PFSK-1 (cell line): ENCODE results near the gene BAHD1.

Source experiments
- FOXP2 ChIP-seq: optimal IDR thresholded peaks from 2 replicates; pipeline ENCODE3; 2011; ENCODE audit warnings: borderline replicate concordance, control low read depth, inconsistent platforms; ENCODE audit not compliant: insufficient read depth; ENCODE audit errors: extremely low read length, extremely low read depth
- POLR2AphosphoS5 ChIP-seq: IDR thresholded peaks from 2 replicates; pipeline ENCODE4 v1.6.1; 2012; ENCODE audit warnings: low read depth, mild to moderate bottlenecking, control low read depth, low read length, moderate library complexity
- REST ChIP-seq, 2 experiments: IDR thresholded peaks; 2 replicates each; pipeline versions ENCODE4 v1.6.1 to v1.8.0; 2011 to 2012; ENCODE audit warnings: low read depth in 2 of 2, low read length in 2 of 2, control low read depth in 1 of 2, inconsistent platforms in 1 of 2, mild to moderate bottlenecking in 1 of 2, moderate library complexity in 1 of 2; ENCODE audit not compliant: insufficient read depth in 1 of 2
- SIN3A ChIP-seq: IDR thresholded peaks from 2 replicates; pipeline ENCODE4 v1.6.1; 2012; ENCODE audit warnings: mild to moderate bottlenecking, low read length, moderate library complexity, borderline replicate concordance; ENCODE audit not compliant: insufficient read depth
- TAF1 ChIP-seq: IDR thresholded peaks from 2 replicates; pipeline ENCODE4 v1.6.1; 2012; ENCODE audit warnings: low read length, control low read depth, borderline replicate concordance; ENCODE audit not compliant: insufficient read depth

DNA sequence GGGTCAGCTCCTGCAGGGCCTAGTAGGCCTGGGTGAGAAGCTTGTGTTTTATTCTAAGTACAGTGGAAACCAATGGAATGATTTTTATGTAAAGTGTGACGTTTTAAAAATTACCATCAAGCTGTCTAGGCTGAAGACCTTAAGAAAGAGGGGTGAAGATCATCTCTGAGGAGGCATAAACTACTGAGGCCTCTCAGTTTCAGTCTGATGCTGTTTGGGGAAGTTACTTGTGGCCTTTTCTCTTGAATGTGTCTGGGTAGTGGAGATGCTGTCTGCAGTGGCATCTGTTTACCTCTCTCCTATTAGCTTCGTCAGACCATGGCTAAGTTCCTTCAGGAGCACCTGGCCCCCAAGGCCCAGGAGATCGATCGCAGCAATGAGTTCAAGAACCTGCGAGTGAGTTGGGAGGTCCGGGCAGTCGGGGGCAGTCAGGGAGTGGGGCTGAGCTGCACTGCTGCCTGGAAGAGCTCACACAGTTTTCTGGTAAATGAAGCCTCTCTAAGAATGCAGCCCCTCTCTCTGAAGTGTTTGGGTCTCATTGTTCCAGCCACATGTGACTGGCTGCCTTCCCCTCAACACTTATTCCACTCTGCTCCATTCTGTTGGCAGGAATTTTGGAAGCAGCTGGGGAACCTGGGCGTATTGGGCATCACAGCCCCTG lies 33.3 kb upstream of the BAHD1 start:
- no peak for TF ChIP-seq POLR2AphosphoS5
- TF ChIP-seq TAF1, result no peak
- no peak for TF ChIP-seq SIN3A
- no peak for TF ChIP-seq REST (IDR thresholded peaks at IDR 0.05; ENCODE audit: insufficient read depth in 1 of 2, low read depth in 2 of 2, low read length in 2 of 2)
- no peak for TF ChIP-seq FOXP2
